ENCODE measurements around the gene C1QA.

The C1QA gene, protein sequence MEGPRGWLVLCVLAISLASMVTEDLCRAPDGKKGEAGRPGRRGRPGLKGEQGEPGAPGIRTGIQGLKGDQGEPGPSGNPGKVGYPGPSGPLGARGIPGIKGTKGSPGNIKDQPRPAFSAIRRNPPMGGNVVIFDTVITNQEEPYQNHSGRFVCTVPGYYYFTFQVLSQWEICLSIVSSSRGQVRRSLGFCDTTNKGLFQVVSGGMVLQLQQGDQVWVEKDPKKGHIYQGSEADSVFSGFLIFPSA

DNA sequence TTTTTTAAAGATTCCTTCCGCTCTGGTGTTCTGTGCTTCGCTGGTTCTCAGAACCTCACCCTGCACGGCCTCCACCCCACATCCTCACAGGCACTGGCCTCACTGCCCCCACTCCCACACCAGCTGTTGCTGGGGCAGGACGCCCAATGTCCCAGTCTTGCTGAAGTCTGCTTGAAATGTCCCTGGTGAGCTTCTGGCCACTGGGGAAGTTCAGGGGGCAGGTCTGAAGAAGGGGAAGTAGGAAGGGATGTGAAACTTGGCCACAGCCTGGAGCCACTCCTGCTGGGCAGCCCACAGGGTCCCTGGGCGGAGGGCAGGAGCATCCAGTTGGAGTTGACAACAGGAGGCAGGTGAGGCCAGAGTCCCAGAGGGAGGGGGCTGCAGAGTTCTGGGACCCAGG lies at the start of gene C1QA:
Gene C1QA (plus strand): TSS at position 276 of the 400 bp plus-strand sequence. CDS start 989 bp downstream, outside the sequence.
- no peak for DNase-seq (ENCODE audit: low read depth, low spot score)

- no peak for DNase-seq (ENCODE audit: low read depth, low spot score)
Observed at GRCh38 chr1:22587247-22587646, 49.2 kb upstream of the C1QA start.

GRCh38 chr1:22588899-22589422 lies 47.5 kb upstream of the C1QA start:
- no peak for DNase-seq (ENCODE audit: low read depth, low spot score)

GRCh38 chr1:22591576-22591975 lies 44.9 kb upstream of the C1QA start:
- no peak for DNase-seq (ENCODE audit: low read depth, low spot score)

DNA sequence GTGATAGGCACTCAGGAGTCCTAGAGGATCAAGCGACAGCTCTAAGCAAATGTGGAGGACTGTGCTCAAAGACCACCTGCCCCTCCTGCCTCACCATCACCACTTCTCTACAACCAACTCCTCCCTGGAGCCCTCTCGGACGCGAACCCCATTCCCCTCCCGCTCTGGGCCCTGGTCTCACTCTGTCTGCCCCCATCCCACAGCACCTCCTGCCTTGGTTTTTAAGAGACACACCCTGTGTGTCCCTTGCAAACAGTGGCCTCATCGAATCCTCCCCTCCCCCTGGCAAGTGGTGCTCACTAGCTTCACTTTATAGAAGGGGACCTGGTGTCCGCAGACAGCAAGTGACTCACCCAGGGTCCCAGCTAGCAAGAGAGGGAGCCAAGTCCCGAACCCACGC lies 44.4 kb upstream of the C1QA start:
- DNase-seq (ENCODE audit: low read depth, low spot score), result no peak

DNA sequence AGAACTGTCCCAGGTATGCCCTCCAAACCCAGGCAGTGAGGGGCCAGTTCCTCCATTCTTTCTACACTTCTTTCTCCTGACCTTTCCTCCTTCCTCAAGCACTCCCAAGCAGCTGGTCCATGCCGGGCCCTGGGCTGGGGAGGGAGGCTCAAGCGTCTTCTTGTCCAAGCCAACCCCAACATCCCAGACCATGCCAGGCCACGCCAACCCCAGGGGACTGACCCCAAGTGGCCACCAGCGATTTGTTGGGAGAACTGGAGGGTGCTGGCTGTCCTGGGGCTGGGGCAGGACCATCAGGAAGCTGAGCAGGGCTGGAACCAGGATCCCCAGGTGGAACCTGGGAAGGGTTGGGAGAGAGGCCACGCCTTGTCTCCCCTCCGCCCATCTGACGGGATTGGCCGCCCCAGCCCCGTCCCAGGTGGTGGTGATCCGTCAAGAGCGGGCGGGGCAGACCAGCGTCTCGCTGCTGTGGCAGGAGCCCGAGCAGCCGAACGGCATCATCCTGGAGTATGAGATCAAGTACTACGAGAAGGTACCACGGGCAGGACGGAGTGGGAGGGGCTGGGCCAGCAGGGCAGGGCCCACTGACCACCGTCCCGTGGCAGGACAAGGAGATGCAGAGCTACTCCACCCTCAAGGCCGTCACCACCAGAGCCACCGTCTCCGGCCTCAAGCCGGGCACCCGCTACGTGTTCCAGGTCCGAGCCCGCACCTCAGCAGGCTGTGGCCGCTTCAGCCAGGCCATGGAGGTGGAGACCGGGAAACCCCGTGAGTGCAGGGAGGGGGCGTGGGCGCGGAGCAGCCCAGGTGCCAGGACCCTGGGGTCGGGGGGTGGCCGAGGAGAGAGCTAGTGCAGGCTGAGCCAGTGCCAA lies 43.3 kb upstream of the C1QA start:
- no peak for DNase-seq (ENCODE audit: low read depth, low spot score)

DNA sequence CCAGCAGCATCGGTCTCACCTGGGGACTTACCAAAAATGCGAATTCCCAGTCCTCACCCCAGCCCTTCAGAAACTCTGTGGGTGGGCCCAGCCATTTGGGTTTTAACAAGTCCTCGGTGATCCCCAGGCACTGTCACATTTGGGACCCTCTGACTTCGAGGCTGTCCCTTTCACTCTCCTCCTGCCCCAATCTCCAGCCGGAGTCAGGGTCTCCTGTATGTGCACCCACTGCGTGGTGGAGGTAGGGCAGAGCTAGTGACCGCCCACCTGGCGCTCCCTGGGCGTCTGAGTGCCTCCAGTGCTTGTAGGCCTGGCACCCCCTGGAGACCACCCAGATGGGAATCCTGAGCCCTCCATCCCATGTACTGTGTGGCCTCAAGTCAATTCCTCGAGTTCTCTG lies 42.0 kb upstream of the C1QA start:
- DNase-seq (ENCODE audit: low read depth, low spot score), result no peak

DNA sequence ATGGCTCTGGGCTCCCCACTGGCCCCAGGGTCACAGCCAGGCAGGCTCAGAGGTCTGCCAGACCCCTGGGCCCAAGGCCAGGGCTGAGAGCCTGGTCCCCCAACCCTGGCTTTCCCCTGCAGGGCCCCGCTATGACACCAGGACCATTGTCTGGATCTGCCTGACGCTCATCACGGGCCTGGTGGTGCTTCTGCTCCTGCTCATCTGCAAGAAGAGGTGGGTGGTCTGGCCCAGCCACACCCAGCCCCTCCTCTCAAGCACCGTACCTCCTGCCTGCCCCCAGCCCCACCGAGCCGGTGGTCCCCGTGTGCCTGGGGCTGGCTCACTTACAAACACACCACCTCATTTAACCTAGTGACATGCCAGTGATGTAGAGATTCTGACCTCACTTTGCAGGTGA lies 41.3 kb upstream of the C1QA start:
- no peak for DNase-seq (ENCODE audit: low read depth, low spot score)

DNA sequence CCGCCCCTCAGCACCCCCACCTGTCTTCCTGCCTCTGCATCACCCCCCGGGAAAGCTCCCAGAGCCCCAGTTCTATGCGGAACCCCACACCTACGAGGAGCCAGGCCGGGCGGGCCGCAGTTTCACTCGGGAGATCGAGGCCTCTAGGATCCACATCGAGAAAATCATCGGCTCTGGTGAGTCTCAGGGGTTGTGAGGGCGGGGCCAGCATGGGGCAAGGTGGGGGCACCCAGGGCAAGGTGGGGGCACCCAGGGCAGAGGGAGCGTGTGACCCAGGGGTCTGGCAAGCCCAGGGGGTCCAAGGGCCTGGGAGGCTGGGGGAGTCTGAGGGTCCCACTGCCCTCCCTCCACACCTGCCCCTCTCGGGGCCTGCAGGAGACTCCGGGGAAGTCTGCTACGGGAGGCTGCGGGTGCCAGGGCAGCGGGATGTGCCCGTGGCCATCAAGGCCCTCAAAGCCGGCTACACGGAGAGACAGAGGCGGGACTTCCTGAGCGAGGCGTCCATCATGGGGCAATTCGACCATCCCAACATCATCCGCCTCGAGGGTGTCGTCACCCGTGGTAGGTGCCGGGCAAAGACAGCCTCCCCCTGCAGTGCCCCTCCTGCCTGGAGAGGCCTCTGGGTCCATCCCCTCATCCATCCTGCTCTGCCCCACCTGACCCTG lies 39.0 kb upstream of the C1QA start:
- no peak for DNase-seq (ENCODE audit: low read depth, low spot score)

DNA sequence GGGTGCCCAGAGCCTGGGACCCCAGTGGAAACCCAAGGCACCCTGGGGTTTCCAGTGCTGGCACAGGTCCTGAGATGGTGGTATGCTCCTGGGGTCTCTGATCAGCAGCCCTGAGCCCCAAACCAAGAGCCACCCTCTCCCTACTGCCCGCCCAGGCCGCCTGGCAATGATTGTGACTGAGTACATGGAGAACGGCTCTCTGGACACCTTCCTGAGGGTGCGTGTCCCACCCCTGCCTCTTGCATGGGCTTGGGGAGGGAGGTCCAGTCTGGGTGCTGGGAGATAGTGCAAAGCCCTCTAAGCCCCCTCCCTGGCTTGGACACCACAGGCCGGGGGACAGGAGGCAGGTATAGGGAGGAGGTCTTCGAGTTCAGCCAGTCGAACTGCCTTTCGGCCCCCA lies 38.4 kb upstream of the C1QA start:
- DNase-seq (ENCODE audit: low read depth, low spot score), result no peak

- no peak for DNase-seq (ENCODE audit: low read depth, low spot score)
Observed at GRCh38 chr1:22598736-22599135, 37.7 kb upstream of the C1QA start.

- no peak for DNase-seq (ENCODE audit: low read depth, low spot score)
Observed at GRCh38 chr1:22600071-22600816, 36.2 kb upstream of the C1QA start.

- DNase-seq (ENCODE audit: low read depth, low spot score), result no peak
Observed at GRCh38 chr1:22600817-22601605, 35.4 kb upstream of the C1QA start.

GRCh38 chr1:22601610-22602009 lies 34.8 kb upstream of the C1QA start:
- DNase-seq (ENCODE audit: low read depth, low spot score), result no peak

DNA sequence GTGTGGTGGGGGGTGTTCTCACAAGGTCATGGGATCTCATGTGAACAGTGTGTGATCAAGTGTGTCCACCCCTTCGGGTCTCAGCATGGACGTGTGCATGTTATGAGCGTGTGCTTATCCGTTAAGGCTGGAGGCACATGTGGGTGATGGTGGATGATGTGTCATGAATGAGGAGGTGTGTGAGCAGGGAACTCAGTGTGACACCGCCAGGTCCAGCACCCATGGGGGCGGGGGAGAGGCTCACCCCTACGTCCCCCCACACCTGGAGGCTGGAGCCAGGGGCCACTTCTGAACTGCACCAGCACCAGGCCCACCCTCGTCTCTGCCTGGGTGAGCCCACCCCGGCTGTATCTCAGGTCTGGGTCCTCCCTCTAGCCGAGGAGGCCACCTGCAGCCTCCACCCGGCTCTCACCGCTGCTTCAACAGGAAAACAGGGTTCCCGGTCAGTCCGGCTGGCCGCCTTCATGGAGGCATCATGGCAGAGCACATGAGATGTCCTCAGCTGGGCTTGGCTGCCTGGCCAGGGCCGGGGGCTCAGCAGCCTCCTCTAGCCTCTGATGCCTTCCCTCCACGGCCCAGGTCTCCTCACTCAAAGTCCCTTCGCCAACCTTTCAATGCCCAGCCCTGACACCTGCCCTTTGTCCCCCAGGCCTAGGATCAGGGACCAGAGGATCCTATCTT lies 34.2 kb upstream of the C1QA start:
- DNase-seq (ENCODE audit: low read depth, low spot score), result no peak

DNA sequence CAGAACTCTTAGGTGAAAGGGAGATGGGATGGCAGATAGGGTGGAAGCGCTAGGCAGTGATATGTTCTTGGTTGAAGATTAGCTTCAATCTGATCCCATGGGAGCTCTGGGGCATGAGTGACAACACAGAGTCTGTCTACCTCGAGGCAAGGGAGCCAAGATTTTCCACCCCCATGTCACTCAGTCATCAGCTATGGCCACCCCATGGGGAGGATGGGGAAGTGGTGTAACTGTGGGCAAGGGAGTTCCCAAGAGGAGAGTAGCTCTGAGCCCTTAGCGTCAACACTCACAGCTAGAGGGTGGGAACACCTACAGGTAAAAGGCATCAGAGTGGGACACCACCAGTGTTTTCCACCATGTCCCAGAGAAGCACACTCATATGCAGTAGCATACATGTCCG lies 30.3 kb upstream of the C1QA start:
- no peak for DNase-seq (ENCODE audit: low read depth, low spot score)

DNA sequence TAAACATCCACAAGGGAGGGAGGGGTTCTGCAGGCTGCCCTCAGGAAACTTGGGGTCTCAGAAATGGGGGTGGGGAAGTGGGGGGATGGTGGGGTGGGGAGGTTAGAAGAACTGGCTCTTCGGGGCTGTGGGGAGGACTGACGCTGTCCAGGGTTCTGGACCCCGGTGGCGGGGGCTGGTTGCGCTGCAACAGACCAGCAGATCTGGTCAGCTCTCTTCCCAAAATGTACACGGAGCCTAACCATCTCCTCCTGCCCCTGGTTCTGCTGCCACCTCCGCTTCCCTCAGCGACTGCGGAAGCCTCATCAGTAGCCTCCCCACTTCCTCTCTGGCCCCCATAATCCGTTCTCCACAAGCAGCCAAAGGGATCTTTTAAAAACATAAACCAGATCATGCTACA lies 29.3 kb upstream of the C1QA start:
- DNase-seq (ENCODE audit: low read depth, low spot score), result no peak

DNA sequence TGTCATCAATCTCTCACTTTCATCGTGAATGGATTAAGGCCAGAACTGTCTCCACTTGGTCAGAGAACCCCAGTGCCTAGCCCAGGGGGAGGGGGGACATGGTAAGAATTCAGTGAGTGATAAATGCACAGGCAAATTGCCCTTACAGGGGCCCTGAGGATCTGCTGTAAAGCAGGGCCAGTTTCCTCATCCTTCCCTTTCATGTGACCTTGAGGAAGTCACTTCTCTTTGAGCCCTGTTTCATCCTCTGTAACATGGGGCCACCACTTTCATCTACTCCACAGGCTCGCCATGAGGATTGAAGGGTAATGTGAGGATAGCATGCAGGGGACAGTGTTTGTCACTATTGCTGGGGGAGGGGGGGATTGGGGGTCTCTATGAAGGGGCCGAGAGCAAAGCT lies 28.1 kb upstream of the C1QA start:
- no peak for DNase-seq (ENCODE audit: low read depth, low spot score)

DNA sequence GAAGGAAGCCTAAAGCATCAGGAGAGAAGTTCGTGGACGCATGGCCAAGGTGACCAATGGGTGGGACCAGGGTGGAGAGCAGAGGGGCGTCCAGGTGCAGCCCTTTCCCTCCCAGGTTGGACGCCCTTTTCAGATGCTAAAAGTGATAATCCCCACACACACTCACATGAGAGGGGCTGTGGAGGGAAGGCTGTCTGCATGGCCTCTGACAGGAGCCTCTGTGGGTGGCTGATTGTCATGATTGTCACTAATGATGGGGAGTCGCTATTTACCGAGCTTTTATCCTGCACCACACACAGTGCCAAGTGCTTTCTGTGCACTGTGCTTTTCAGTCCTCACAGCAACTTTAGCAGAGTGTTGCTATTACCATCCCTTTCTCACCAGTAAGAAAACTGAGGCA lies 27.1 kb upstream of the C1QA start:
- no peak for DNase-seq (ENCODE audit: low read depth, low spot score)

- peak; percentile 65 for DNase-seq (ENCODE audit: low read depth, low spot score)
Observed at GRCh38 chr1:22611530-22611947, 24.9 kb upstream of the C1QA start.
